ENCODE results near the gene SELENOF. TPM values are rescaled to one million over a fixed set of nuclear protein-coding genes. Genes with fewer than 3 reads are reported as not detected.
A peak's percentile ranks its signal among the peaks of the same experiment; 100 is the strongest.

The SELENOF gene
- total and polyA plus RNA-seq, 2 of the 13 experiments (the other 11 are each of a cell fraction or from before 2014, with no cell fraction given), result 133 to 163 TPM

- TF ChIP-seq, protein P1, sequence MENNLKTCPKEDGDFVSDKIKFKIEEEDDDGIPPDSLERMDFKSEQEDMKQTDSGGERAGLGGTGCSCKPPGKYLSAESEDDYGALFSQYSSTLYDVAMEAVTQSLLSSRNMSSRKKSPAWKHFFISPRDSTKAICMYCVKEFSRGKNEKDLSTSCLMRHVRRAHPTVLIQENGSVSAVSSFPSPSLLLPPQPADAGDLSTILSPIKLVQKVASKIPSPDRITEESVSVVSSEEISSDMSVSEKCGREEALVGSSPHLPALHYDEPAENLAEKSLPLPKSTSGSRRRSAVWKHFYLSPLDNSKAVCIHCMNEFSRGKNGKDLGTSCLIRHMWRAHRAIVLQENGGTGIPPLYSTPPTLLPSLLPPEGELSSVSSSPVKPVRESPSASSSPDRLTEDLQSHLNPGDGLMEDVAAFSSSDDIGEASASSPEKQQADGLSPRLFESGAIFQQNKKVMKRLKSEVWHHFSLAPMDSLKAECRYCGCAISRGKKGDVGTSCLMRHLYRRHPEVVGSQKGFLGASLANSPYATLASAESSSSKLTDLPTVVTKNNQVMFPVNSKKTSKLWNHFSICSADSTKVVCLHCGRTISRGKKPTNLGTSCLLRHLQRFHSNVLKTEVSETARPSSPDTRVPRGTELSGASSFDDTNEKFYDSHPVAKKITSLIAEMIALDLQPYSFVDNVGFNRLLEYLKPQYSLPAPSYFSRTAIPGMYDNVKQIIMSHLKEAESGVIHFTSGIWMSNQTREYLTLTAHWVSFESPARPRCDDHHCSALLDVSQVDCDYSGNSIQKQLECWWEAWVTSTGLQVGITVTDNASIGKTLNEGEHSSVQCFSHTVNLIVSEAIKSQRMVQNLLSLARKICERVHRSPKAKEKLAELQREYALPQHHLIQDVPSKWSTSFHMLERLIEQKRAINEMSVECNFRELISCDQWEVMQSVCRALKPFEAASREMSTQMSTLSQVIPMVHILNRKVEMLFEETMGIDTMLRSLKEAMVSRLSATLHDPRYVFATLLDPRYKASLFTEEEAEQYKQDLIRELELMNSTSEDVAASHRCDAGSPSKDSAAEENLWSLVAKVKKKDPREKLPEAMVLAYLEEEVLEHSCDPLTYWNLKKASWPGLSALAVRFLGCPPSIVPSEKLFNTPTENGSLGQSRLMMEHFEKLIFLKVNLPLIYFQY (CRISPR knock-in tag; IDR thresholded peaks at IDR 0.05; ENCODE audit: borderline replicate concordance), result no peak
- TF ChIP-seq CCDC6 (CRISPR knock-in tag; IDR thresholded peaks at IDR 0.05), result no peak
- no peak for TF ChIP-seq ZSCAN30 (CRISPR knock-in tag; IDR thresholded peaks at IDR 0.05)
- 0 out of 2 replicates have a peak, but pooled peaks have one; percentile 40 for TF ChIP-seq RXRA (CRISPR knock-in tag; IDR thresholded peaks at IDR 0.05)
- TF ChIP-seq ZNF629 (CRISPR knock-in tag; conservative IDR thresholded peaks at IDR 0.05), result no peak
- TF ChIP-seq, protein P2, sequence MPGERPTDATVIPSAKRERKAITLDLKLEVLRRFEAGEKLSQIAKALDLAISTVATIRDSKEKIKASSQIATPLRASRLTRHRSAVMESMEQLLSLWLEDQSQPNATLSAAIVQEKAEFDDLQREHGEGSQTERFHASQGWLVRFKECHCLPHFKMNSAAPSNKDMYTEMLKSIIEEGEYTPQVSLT (CRISPR knock-in tag; IDR thresholded peaks at IDR 0.05; ENCODE audit: borderline replicate concordance, low read depth), result no peak
- TF ChIP-seq SCMH1 (CRISPR knock-in tag; IDR thresholded peaks at IDR 0.05; ENCODE audit: borderline replicate concordance), result no peak
- TF ChIP-seq ZNF337 (CRISPR knock-in tag; IDR thresholded peaks at IDR 0.05; ENCODE audit: borderline replicate concordance, low read depth), result no peak
- TF ChIP-seq SIX1 (CRISPR knock-in tag; IDR thresholded peaks at IDR 0.05; ENCODE audit: borderline replicate concordance), result no peak
- no peak for TF ChIP-seq AKAP8 (CRISPR knock-in tag; IDR thresholded peaks at IDR 0.05)
- TF ChIP-seq, protein P3, sequence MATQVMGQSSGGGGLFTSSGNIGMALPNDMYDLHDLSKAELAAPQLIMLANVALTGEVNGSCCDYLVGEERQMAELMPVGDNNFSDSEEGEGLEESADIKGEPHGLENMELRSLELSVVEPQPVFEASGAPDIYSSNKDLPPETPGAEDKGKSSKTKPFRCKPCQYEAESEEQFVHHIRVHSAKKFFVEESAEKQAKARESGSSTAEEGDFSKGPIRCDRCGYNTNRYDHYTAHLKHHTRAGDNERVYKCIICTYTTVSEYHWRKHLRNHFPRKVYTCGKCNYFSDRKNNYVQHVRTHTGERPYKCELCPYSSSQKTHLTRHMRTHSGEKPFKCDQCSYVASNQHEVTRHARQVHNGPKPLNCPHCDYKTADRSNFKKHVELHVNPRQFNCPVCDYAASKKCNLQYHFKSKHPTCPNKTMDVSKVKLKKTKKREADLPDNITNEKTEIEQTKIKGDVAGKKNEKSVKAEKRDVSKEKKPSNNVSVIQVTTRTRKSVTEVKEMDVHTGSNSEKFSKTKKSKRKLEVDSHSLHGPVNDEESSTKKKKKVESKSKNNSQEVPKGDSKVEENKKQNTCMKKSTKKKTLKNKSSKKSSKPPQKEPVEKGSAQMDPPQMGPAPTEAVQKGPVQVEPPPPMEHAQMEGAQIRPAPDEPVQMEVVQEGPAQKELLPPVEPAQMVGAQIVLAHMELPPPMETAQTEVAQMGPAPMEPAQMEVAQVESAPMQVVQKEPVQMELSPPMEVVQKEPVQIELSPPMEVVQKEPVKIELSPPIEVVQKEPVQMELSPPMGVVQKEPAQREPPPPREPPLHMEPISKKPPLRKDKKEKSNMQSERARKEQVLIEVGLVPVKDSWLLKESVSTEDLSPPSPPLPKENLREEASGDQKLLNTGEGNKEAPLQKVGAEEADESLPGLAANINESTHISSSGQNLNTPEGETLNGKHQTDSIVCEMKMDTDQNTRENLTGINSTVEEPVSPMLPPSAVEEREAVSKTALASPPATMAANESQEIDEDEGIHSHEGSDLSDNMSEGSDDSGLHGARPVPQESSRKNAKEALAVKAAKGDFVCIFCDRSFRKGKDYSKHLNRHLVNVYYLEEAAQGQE (IDR thresholded peaks at IDR 0.05; ENCODE audit: borderline replicate concordance in 1 of 2, low read depth in 1 of 2, low read length in 2 of 2), result no peak
- TF ChIP-seq ZNF780A (CRISPR knock-in tag; IDR thresholded peaks at IDR 0.05), result no peak
- no peak for TF ChIP-seq NAIF1 (CRISPR knock-in tag; IDR thresholded peaks at IDR 0.05; ENCODE audit: borderline replicate concordance)
- TF ChIP-seq GATAD2A (CRISPR knock-in tag; IDR thresholded peaks at IDR 0.05), result no peak
- TF ChIP-seq ZSCAN20 (CRISPR knock-in tag; IDR thresholded peaks at IDR 0.05; ENCODE audit: borderline replicate concordance), result no peak
- no peak for TF ChIP-seq ZNF496 (CRISPR knock-in tag; IDR thresholded peaks at IDR 0.05; ENCODE audit: insufficient replicate concordance)
Measured at GRCh38 chr1:86914998-86915736, 1.2 kb upstream of the SELENOF start (continued).
